Activated CD8-positive, alpha-beta T cell treated with anti-CD3 and anti-CD28 coated beads for 36 hours (primary cell): ENCODE data around the gene RNF224. TPM values are rescaled to one million over a fixed set of nuclear protein-coding genes. Genes with fewer than 3 reads are reported as not detected.

Experiments
- ATAC-seq: fragments of 200-7000 bp; cut with Tn5 transposase; one replicate; pipeline ENCODE4 v1.10.0; 2021; ENCODE audit warnings: mild to moderate bottlenecking, moderate library complexity
- CTCF ChIA-PET: fragments of 350-600 bp; sonication (Branson Sonifier 250); formaldehyde crosslinking; loops from one replicate; lab custom pipeline; 2021; ENCODE audit warnings: antibody characterized with exemption; lab: Charles Lee
- POLR2A ChIA-PET: fragments of 350-600 bp; sonication (Branson Sonifier 250); formaldehyde crosslinking; loops from one replicate; lab custom pipeline; 2021; ENCODE audit warnings: antibody characterized with exemption; lab: Charles Lee
- DNase-seq: peaks from one replicate; pipeline ENCODE4 v3.0.0-alpha.2; 2020
- H3K27ac Mint-ChIP-seq: one replicate; pipeline ENCODE4 v1.8.0; 2021; ENCODE audit warnings: mild to moderate bottlenecking, mixed read lengths
- H3K27me3 Mint-ChIP-seq: one replicate; pipeline ENCODE4 v1.8.0; 2021; ENCODE audit warnings: mixed read lengths
- H3K36me3 Mint-ChIP-seq: one replicate; pipeline ENCODE4 v1.8.0; 2021; ENCODE audit warnings: low read depth, mixed read lengths
- H3K4me1 Mint-ChIP-seq: one replicate; pipeline ENCODE4 v1.8.0; 2021; ENCODE audit warnings: low read depth, mixed read lengths
- H3K4me3 Mint-ChIP-seq: one replicate; pipeline ENCODE4 v1.8.0; 2021; ENCODE audit warnings: mild to moderate bottlenecking, moderate library complexity, mixed read lengths
- H3K9me3 Mint-ChIP-seq: one replicate; pipeline ENCODE4 v1.8.0; 2021; ENCODE audit warnings: mixed read lengths
- intact Hi-C: fragments of 100-400 bp; cut with micrococcal nuclease; formaldehyde crosslinking; loops from one replicate; pipeline ENCODE4 v1.10.0; 2022
- total RNA-seq, 2 experiments: library from RNA; stranded (reverse); gene quantifications; one replicate each; pipeline ENCODE4 v1.2.3, GENCODE V29; 2021
- TF ChIP-seq, protein P1 (sequence below): fragments of 200-600 bp; IDR thresholded peaks from one replicate; pipeline ENCODE4 v1.8.0; 2022; ENCODE audit warnings: antibody characterized with exemption, mild to moderate bottlenecking

Gene RNF224
- total RNA-seq, 2 experiments from 2014 or later = not detected

GRCh38 chr9:137232101-137232500 is 4.8 kb downstream of the RNF224 start:
- TF ChIP-seq, protein P1, sequence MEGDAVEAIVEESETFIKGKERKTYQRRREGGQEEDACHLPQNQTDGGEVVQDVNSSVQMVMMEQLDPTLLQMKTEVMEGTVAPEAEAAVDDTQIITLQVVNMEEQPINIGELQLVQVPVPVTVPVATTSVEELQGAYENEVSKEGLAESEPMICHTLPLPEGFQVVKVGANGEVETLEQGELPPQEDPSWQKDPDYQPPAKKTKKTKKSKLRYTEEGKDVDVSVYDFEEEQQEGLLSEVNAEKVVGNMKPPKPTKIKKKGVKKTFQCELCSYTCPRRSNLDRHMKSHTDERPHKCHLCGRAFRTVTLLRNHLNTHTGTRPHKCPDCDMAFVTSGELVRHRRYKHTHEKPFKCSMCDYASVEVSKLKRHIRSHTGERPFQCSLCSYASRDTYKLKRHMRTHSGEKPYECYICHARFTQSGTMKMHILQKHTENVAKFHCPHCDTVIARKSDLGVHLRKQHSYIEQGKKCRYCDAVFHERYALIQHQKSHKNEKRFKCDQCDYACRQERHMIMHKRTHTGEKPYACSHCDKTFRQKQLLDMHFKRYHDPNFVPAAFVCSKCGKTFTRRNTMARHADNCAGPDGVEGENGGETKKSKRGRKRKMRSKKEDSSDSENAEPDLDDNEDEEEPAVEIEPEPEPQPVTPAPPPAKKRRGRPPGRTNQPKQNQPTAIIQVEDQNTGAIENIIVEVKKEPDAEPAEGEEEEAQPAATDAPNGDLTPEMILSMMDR = no peak
- no peak overlapping the region for H3K4me3 Mint-ChIP-seq
- no peaks in the 10 kb centered on the region for H3K36me3 Mint-ChIP-seq
- no peak overlapping the region for H3K27ac Mint-ChIP-seq
- intact Hi-C loops = no loop called here
- no peaks in the 10 kb centered on the region for H3K9me3 Mint-ChIP-seq
- ATAC-seq (no peak), DNase-seq (no peak)
- POLR2A ChIA-PET = no interaction called here
- CTCF ChIA-PET = no interaction called here
- peaks cover 6% of the 10 kb centered on the region for H3K4me1 Mint-ChIP-seq
- peaks cover 11% of the 10 kb centered on the region for H3K27me3 Mint-ChIP-seq

DNA sequence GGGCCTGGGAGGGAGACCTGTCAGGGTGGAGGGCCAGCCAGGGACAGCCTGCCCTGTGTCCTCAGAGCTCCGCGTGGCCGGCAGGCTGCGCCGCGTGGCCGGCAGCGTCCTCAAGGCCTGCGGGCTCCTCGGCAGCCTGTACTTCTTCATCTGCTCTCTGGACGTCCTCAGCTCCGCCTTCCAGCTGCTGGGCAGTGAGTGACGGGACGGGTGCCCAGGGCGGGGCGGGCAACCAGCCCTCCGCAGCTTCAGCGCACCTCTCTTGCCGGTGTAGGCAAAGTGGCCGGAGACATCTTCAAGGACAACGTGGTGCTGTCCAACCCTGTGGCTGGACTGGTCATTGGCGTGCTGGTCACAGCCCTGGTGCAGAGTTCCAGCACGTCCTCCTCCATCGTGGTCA is 5.2 kb downstream of the RNF224 start:
- TF ChIP-seq, protein P1 = no peak
- Mint-ChIP-seq H3K36me3 (no peaks in the 10 kb centered on the region), H3K4me1 (peaks cover 7% of the 10 kb centered on the region), H3K9me3 (no peaks in the 10 kb centered on the region), H3K27me3 (peaks cover 11% of the 10 kb centered on the region), H3K27ac (no peak overlapping the region), H3K4me3 (no peak overlapping the region)
- DNase-seq (no peak), ATAC-seq (no peak)
- intact Hi-C loops = no loop called here
- ChIA-PET CTCF (no interaction called here), POLR2A (no interaction called here)

DNA sequence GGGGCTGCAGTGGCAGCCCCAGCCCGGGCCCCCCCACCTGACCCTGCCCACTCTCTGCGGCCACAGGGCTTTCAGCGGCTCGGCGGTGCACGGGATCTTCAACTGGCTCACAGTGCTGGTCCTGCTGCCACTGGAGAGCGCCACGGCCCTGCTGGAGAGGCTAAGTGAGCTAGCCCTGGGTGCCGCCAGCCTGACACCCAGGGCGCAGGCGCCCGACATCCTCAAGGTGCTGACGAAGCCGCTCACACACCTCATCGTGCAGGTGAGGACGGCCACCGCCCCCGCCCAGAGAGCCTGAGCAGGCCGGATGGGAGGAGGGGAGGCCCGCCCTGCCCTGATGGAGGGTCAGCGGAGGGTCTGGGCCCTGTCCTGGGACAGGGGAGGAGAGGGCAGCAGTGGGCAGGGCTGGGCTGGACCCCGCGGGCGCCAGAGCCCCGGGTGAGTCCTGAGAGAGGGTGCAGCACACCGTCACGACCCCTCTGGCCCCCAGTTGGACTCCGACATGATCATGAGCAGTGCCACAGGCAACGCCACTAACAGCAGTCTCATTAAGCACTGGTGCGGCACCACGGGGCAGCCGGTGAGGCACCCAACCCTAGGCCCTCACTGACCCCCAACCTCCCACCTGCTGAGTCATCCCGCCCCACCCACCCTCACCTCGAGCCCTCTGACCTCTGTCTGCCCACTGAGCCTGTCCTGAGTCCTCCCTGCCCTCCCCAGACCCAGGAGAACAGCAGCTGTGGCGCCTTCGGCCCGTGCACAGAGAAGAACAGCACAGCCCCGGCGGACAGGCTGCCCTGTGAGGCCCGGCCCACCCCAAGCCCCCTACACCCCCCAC is 6.1 kb downstream of the RNF224 start:
- ChIA-PET CTCF (interaction anchor here (1.1 kb wide), 1 partner anchor 45 kb away, joined by 3 read pairs; the partner anchor contains the start of genes ANAPC2 and SSNA1), POLR2A (no interaction called here)

GRCh38 chr9:137234055-137234697 is 6.9 kb downstream of the RNF224 start:
- ChIA-PET POLR2A (interaction anchor here (1.2 kb wide), 1 partner anchor 28 kb away, joined by 3 read pairs; no protein-coding TSS in a partner anchor), CTCF (interaction anchor here (1.1 to 1.3 kb wide), 2 partner anchors 45 to 106 kb away, joined by 3 read pairs; partner anchors contain the start of genes ANAPC2 and SSNA1)
- Mint-ChIP-seq H3K27me3 (peaks cover 10% of the 10 kb centered on the region), H3K4me3 (no peak overlapping the region), H3K36me3 (peaks cover 3% of the 10 kb centered on the region), H3K4me1 (peaks cover 12% of the 10 kb centered on the region), H3K9me3 (no peaks in the 10 kb centered on the region), H3K27ac (no peak overlapping the region)
- intact Hi-C loops = no loop called here
- ATAC-seq (no peak), DNase-seq (no peak)
- TF ChIP-seq, protein P1 = no peak

More for the DNA sequence above, 6.1 kb downstream of the RNF224 start:
- DNase-seq = no peak
- H3K4me1 Mint-ChIP-seq = peaks cover 7% of the 10 kb centered on the region
- H3K9me3 Mint-ChIP-seq = no peaks in the 10 kb centered on the region
- TF ChIP-seq, protein P1 = no peak
- H3K36me3 Mint-ChIP-seq = no peaks in the 10 kb centered on the region
- intact Hi-C loops = no loop called here
- H3K27ac Mint-ChIP-seq = no peak overlapping the region
- no peak for ATAC-seq
- H3K27me3 Mint-ChIP-seq = peaks cover 10% of the 10 kb centered on the region
- no peak overlapping the region for H3K4me3 Mint-ChIP-seq
